ENCODE data around the gene TWNK. TPM values are rescaled to one million over a fixed set of nuclear protein-coding genes. Genes with fewer than 3 reads are reported as not detected.

TWNK gene
- total and polyA plus RNA-seq, 9 of the 15 experiments (the other 6 are each of a cell fraction or from before 2014, with no cell fraction given) = 11.6 to 34.7 (median 17.4) TPM

- TF ChIP-seq, protein P1, sequence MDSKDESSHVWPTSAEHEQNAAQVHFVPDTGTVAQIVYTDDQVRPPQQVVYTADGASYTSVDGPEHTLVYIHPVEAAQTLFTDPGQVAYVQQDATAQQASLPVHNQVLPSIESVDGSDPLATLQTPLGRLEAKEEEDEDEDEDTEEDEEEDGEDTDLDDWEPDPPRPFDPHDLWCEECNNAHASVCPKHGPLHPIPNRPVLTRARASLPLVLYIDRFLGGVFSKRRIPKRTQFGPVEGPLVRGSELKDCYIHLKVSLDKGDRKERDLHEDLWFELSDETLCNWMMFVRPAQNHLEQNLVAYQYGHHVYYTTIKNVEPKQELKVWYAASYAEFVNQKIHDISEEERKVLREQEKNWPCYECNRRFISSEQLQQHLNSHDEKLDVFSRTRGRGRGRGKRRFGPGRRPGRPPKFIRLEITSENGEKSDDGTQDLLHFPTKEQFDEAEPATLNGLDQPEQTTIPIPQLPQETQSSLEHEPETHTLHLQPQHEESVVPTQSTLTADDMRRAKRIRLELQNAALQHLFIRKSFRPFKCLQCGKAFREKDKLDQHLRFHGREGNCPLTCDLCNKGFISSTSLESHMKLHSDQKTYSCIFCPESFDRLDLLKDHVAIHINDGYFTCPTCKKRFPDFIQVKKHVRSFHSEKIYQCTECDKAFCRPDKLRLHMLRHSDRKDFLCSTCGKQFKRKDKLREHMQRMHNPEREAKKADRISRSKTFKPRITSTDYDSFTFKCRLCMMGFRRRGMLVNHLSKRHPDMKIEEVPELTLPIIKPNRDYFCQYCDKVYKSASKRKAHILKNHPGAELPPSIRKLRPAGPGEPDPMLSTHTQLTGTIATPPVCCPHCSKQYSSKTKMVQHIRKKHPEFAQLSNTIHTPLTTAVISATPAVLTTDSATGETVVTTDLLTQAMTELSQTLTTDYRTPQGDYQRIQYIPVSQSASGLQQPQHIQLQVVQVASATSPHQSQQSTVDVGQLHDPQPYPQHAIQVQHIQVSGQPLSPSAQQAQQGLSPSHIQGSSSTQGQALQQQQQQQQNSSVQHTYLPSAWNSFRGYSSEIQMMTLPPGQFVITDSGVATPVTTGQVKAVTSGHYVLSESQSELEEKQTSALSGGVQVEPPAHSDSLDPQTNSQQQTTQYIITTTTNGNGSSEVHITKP (IDR thresholded peaks at IDR 0.05; ENCODE audit: partially characterized antibody) = no peak
- TF ChIP-seq ELF4 (CRISPR knock-in tag; IDR thresholded peaks at IDR 0.05) (no peak), ARNT (IDR thresholded peaks at IDR 0.05) (no peak), ETS2 (tag; IDR thresholded peaks at IDR 0.05; ENCODE audit: borderline replicate concordance, poor library complexity, severe bottlenecking) (no peak), CXXC5 (CRISPR knock-in tag; IDR thresholded peaks at IDR 0.05) (peak; percentile 57), ZNF668 (CRISPR knock-in tag; IDR thresholded peaks at IDR 0.05) (no peak), SMC3 (conservative IDR thresholded peaks at IDR 0.05; ENCODE audit: insufficient read depth, low read depth, low read length) (no peak), ZNF717 (CRISPR knock-in tag; IDR thresholded peaks at IDR 0.05) (no peak), KLF1 (tag; IDR thresholded peaks at IDR 0.05) (no peak), MED1 (CRISPR knock-in tag; IDR thresholded peaks at IDR 0.05; ENCODE audit: borderline replicate concordance) (no peak), ZNF764 (CRISPR knock-in tag; IDR thresholded peaks at IDR 0.05; ENCODE audit: low read depth) (no peak), ELK1 (CRISPR knock-in tag; IDR thresholded peaks at IDR 0.05) (no peak), CREB1 (IDR thresholded peaks at IDR 0.05) (0 out of 2 replicates have a peak, but pooled peaks have one; percentile 47), CREB1 (CRISPR knock-in tag; IDR thresholded peaks at IDR 0.05) (no peak; the same call in 1 of the 2 replicates), FOS (IDR thresholded peaks at IDR 0.05; ENCODE audit: extremely low read depth, insufficient read length) (no peak), ZNF175 (CRISPR knock-in tag; IDR thresholded peaks at IDR 0.05; ENCODE audit: low read depth) (no peak), ZFP30 (CRISPR knock-in tag; IDR thresholded peaks at IDR 0.05; ENCODE audit: borderline replicate concordance) (no peak), TBP (optimal IDR thresholded peaks at IDR 0.05; ENCODE audit: low read depth, low read length) (peak; percentile 62), SETDB1 (IDR thresholded peaks at IDR 0.05; ENCODE audit: low read length) (no peak), USF1 (CRISPR knock-in tag; IDR thresholded peaks at IDR 0.05) (no peak), PRMT5 (CRISPR knock-in tag; IDR thresholded peaks at IDR 0.05) (no peak), ETV1 (tag; conservative IDR thresholded peaks at IDR 0.05; ENCODE audit: low read depth) (no peak; the same call in 1 of the 2 replicates), NBN (IDR thresholded peaks at IDR 0.05; ENCODE audit: low read depth) (no peak)
- TF ChIP-seq, protein P2, sequence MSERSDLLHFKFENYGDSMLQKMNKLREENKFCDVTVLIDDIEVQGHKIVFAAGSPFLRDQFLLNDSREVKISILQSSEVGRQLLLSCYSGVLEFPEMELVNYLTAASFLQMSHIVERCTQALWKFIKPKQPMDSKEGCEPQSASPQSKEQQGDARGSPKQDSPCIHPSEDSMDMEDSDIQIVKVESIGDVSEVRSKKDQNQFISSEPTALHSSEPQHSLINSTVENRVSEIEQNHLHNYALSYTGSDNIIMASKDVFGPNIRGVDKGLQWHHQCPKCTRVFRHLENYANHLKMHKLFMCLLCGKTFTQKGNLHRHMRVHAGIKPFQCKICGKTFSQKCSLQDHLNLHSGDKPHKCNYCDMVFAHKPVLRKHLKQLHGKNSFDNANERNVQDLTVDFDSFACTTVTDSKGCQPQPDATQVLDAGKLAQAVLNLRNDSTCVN (CRISPR knock-in tag; IDR thresholded peaks at IDR 0.05) = no peak
Observed at GRCh38 chr10:100986952-100987684, at the start of gene TWNK, which contains the start of gene MRPL43 (continued).

All from K562 (cell line).